ENCODE data around the gene SLC40A1.

The SLC40A1 gene

DNA sequence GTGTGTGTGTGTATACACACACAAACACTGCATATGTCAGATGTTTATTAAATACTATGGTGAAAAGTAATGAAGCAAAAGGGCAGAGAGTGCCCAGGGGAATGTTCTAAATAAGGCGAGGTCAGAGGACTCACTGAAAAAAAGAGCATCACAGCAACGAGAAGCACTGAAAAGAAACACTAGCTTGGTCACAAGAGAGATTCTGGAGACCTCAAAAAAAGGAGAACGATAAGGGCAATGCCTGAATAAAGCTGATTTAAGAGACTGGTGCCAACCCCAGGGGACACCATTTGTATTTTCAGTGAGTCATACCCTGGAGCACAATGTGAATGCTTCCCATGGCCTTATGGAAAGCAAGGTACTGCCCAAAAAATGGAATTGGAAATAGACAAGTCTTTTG is 14.5 kb downstream of the SLC40A1 start:
- DNase-seq: no peak

DNA sequence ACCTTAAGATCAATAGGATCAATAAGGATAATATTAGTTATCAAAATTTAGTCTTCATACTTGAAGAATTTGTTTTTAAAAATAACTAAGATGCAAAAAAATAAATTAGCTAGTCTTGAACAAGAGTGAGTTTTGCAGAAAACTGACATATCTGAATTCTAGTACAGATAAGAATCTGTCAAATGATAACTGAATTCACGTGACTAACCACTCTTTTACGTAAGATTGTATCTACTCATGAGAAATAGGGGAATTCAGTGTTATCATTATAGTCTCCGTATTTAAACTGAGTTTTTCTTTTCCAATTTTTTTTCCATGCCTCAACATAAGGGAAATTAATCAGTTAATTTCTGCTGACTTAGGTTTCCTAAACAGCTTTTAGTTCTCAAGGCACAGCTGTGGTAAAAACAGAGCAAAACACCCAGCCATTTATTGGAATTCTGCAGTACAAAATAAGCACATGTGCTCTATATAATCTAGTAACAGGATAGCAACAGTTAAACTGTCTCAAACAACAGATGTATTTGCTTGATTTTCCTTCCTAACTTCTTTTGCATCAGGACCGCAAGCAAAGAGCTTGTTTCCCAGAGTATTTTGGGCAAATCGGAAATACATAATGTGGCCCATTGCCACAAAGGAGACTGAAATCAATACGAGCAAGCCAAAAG is 19.1 kb downstream of the SLC40A1 start:
- no peak for DNase-seq

DNA sequence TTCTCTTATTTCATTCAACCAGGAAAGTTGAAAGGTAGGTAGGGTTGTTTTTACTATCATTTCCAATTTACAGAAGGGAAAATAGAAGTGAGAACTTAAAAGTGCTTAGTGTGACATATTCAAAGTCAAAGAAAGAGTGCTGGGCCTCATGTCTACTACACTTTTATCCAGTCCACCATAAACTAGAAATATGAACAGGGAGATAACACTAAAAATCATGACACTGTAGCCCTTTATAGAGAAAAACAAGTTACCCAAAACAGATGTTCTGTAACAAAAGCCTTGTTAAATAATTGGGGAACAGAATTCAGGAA is 20.4 kb downstream of the SLC40A1 start:
- DNase-seq: no peak

DNA sequence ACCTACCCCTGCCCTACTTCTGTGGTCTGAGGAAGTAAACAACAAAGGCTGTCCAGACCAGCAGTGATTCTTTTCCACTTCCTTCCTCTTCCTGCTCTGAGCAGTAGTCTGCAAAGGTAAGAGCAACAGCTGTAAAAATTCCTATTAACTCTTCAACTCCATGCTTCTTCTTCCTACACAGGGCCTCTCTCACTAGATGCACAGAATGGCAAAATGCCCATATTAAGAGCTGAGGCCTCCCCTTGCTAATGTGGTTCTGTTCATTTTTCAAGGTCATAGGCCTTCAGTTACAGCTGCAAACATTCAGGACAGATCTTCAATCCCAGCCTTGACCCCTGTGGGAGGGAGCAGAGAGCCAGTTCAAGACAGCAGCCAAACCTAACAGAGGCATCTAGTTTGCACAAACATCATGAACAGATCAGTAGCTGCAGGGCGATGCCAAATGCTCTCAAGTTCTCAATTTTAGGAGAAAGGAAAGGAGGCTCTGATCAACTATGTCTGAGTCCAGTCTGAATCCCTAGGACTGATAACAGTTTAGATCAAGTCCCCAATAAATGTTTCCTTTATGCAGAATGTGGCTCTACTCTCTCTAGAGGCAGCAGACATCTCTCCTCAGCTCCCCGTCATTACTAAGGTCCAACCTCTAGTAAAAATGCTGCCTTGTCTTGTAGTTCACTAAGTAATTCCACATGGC is 20.9 kb downstream of the SLC40A1 start:
- no peak for DNase-seq

DNA sequence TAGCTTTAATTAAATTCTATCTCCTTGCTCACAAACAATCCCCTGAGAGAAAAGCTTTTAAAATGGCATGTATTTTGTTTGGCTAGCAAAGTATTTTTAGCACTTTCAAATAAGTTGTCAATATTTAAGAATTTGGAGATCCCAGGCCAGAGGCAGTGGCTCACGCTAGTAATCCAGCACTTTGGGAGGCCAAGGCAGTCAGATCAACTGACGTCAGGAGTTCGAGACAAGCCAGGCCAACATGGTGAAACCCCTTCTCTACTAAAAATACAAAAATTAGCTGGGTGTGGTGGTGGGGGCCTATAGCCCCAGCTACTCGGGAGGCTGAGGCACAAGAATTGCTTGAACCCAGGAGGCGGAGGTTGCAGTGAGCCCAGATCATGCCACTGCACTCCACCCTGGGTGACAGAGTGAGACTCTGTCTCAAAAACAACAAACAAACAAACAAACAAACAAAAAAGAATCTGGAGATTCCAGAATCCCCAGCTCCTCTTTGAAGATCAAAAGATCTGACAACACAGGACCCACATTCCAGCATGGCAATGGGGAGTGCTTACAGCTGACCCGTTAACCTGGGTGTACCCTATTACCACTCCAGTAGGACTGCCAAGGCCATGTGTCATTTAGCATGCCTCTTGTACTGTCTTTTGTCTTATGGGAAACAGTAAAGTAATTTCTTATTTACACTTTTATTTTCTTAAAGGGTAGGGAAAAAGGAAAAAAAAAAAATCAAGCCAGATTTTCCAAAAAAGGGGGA is 21.9 kb downstream of the SLC40A1 start:
- no peak for DNase-seq

DNA sequence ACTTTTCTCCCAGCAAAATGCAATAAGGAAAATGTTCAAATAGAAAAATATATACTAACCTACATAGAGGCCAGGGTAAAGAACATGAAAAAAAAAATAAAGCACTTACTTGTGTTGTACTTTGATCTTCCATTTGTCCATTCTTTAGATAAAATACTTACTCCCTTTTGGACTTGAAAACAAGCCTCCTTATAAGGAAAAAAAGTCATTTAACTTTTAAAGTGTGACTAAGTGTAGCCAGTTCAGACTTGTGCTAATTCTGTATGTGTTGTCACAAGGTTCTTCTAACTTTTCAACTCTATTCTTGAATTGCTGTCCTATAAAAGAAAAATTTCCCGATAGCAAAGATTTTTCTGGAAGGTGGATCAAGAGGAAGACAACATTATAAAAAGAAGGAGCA is 23.2 kb downstream of the SLC40A1 start:
- DNase-seq: no peak

DNA sequence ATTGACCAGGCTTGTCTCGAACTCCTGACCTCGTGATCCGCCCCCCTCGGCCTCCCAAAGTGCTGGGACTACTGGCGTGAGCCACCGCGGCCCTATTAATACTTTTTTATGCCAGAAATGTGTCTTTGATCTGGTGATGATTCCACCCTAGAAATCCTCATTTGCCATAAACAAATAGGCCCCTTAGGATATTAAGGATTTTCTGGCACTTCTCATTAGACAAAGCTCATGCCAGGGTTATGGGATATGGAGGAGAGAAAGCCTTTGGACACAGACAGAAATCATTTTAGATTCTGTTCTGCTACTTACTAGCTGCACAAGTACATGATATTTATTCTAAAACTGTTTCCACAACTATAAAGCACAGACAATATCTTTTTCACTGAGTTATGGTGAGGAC is 24.1 kb downstream of the SLC40A1 start:
- DNase-seq: no peak

DNA sequence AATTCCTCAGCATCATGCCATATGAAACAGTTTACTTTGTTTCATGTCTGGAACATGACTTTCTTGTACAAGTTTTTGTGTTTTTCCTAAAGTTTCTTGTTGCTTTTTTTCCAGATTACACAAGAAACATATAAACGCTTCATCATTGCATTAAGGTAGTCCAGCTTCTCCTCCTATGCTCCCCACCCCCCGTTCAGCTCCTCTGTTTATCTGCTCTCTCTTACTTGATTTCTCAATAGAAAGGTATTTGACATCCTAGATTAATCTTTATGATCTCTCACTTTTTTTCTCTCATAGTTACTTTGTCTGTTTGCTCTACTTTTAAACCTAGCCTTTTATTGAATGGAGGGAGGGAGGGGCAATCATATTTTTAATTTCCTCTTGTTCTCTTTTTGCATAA is 25.4 kb downstream of the SLC40A1 start:
- no peak for DNase-seq

DNA sequence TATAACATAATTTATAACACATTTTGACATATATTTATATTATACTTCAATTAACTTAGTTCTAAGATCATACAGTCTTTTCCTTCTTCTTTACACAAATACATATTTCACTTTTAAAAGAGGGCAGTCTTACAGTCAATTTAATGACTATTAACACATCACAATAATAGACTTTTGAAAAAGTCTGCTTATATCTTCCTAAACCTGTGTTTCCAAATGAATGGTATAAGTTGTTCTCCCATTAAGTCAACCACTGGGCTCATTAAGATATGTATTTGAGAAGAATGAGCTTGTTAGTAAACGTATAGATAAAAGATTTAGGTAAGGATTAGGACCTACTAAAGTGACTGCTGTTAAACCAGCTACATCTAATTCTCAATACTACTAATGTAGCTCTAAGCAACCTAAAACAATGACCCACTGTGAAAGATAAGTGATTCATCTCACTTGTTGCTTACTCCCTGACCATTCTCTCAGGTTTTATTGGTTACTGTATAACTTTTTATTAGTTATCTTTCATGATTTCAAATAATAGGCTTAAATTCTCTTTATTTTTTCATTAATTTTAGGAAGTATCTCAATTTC is 27.0 kb downstream of the SLC40A1 start:
- no peak for DNase-seq

DNA sequence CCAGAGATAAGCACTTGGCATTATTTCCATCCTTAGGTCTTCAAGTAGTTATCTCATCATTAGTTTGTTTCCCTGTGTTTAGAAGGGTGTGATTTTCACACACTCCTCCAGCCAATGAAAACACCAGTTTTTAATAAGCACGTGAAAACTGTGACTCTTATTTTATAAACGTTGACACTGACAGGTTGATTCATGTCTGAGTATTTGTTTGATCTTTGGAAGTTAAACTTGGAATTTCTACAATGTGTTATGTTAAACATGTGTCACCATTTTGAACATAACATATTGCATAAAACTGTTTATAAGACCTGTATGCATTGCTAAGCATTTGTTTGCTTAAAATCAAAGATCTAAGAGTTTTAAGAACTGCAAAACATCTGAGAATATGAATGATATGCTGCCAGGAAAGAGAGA is 27.6 kb downstream of the SLC40A1 start:
- no peak for DNase-seq

DNA sequence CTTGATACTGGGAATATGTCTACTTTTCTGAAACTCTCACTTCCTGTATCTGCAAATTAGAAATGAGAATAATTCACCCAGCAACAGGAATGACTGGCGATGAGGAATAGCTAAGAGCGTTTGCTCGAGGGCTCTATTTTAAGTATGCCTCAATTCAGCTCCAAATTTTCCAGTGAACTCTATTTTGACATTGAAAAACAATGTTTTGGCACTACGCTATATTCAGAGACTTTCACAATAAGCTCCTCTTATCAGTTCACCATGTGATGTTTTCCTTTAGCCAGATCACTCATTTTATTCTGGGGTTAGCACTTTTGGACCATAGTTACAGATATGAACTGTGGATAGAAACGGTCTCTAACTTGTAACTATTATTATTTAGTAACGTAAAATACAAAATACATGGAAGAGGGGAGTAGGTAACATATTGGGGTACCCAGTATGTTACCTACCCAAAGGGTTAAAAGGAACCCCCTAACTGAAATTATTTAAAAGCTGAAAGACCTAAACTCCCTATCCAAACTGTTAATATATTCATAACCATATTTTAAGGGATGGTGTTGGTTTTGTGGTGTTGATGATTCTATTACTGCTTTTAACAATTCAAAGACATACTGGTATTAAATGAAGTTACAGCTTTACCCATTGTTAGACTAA is 28.1 kb downstream of the SLC40A1 start:
- DNase-seq: no peak

DNA sequence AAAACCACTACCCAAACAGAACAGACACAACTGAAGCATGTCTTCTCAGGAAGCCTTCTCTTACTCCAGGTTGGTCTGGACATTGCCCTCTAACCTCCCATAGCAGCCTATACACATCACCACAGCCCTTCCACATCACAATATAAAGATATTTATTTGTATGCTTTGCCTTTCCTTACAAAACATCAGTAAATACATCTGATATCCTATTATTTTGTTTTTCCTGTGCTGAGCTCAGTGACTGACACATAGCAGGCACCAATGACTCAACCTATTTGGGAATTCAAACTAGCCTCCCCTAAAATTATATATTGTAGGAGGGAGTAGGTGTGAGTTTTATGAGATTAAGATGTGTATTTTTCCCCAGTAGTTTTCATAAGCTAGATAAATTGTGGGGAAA is 28.8 kb downstream of the SLC40A1 start:
- DNase-seq: no peak

DNA sequence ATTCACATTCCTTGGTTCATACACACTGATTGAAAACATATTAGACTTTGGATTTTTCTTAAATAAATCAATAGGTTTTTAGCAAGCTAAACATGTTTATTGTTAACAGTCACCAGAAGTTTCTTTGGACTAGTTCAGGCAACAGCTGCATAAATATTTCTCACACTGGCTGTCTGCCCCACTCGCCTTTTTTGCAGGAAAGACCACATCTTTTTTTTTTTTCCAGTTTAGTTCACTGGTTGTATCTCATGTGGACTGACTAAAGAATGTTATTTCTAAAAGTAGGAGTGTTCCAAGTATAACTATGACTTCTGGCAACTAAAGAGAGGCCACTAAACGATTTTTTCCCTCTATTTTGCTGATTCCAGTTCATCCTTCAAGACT is 31.1 kb downstream of the SLC40A1 start:
- DNase-seq: no peak

DNA sequence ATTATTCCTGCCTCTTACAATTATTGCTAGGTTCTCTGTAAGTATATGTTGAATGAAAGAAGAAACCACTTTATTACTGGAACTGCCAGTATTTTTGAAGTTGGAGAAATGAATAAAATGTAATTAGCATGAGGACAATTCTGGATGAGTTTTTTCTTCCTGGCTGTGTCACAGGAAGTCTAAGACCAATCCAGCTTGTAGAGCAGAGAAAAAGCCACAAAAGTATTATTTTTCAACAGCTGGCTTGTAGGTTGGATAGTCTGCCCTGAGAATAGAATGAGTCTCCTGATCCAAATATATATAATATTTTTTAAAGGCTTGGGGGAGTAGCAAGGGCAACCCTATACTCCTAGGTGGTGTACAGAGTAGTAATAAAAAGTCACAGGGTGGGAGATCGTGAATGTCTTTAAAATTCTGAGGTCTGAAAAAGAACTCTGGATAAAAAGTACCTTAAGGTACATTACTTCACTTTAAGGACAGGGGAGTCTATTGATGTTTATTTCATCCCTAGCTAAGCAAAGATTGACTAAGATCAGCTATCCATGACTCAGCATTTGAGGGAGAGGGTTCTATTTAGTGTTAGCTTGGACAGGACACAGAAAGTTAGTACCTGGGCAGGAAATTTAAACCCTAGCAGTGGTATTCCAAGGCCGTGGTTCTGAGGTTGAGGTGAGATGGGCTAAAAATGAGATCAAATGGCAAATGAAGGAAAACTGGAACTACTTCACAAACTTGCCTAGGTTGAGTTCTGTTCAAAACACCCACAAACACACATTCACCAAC is 31.7 kb downstream of the SLC40A1 start:
- no peak for DNase-seq

DNA sequence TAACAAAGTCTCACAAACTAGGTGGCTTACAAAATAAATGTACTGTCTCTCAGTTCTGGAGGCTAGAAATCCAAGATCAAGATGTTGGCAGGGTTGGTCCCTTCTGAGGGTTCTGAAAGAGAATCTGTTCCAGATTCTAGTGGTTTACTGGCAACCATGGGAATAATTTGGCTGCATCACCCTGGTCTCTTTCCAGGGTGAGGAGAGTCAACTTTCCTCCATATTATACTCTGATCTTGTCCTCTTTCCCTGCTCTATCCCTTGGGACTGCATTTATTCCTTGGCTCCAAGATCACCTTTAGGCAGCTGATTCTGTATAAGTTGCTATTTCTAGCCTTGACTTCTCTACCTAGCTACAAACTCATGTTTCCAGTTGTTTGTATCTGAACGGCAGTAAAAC is 35.2 kb downstream of the SLC40A1 start:
- no peak for DNase-seq

DNA sequence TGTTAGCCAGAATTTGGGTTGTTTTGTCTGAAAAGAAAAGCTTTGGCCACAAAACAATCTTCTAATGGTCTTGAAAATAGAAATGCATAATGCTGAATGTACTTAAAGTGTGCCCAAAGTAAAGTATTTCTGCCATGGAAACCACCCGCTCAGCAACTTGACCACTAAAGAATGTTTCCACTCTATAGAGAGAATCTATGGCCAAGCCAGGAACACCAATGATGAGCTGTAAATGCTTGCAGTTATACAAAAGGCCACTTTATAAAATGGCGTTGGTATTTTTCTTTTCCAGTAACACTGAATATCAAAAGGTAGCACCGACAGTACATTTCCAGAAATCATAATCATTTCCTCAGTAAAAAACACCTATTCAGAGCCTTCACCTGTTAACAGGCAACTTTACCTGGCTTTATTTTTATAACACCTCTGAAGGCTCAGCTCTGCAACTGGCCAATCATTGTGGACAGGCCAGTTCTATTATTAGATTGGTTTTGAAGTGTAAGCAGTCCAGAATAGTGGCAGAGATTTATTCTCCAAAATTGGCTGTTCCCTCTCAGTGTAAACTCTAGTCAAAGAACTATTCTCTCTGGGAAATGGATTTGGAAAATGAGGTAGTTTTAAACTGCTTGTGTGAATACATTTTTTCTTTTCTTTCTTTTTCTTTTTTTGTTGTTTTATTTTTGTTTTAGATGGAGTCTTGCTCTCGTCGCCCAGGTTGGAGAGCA is 36.1 kb downstream of the SLC40A1 start:
- DNase-seq: no peak

DNA sequence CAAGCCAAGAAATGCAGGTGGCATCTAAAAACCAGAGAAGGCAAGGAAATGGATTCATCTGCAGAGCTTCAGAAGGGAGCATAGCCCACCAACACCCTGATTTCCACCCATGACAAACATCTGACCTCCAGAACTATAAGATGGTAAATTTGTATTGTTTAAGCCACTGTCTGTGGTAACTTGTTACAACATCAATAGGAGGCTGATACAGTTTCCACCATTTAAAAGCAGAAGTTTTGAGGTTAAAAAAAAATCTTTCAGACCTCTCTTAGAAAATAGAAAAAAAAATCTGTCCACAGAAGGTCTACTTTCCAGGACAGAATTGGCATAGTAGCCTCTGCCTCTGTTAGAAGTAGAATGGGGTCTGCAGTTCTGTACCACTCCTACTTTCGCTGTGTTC is 37.2 kb downstream of the SLC40A1 start:
- no peak for DNase-seq

DNA sequence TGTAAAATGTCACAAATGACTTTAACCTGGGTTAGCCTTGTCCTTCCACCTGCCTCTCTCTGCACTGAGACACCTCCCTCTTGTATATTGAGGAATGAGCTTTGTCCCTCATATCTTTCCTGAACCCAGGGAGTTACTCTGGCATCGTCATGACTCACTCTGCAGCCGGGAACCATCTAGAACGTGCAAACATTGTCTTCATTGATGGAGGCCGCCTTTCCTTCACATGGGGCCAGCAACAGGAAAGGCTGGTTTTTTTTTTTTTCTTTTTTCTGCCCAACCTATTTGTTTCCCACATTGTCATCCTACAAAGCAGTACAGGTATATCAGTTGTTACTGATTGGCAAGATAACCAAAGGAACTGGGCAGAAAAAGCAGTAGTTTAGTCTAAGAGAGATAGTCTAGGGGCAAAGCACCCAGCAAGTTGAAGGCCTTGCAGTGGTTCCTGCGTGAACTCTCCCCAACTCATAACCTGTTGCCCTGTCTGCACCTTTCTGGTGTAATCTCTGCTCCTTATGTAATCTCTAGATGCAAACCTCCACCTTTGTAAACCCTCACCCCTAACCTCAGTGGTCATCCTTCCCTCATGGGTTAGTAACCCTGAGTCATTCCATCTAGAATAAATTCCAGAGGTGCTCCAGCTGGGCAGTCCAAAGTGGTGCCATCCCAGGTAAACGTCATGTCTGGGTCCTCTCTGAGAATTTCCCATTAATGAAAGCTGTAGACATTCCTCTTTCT is 38.3 kb downstream of the SLC40A1 start:
- no peak for DNase-seq

DNA sequence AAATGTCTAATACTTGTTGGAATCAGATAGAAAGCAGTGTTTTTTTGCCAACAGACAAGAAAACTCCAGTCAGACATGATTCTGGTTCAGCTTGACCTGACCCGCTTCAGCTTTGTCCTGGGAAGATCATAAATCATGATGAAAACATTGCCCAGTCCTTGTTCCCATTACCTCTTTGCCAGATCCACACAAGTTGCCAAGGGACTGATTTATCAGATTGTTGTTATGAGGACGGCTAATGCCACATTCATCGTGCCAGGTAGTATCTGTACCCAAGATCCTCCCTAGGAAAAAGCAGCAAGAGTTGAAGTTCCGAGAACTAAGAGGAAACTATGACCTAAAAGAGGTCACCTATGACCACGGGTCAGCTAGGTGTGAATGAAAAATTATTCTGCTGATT is 39.0 kb downstream of the SLC40A1 start:
- DNase-seq: no peak

DNA sequence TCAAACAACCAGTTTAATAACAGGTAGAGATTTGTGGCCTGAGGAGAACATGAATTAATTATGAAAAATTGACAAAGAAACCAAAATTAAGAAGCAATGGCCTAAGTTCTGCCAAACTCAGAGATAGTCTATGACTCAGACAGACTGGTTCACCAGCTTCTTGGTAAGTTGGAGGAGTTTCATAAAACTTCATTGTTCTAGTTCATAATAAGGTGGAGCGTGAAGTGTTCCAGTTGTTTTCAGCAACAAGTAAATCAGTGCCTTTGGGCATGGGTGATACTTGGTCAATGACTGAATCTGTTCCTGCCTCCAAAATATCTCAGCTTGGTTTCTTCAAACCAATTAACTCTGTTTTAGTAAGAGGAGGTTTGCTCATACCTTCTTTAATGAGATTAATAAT is 40.0 kb downstream of the SLC40A1 start:
- no peak for DNase-seq

DNA sequence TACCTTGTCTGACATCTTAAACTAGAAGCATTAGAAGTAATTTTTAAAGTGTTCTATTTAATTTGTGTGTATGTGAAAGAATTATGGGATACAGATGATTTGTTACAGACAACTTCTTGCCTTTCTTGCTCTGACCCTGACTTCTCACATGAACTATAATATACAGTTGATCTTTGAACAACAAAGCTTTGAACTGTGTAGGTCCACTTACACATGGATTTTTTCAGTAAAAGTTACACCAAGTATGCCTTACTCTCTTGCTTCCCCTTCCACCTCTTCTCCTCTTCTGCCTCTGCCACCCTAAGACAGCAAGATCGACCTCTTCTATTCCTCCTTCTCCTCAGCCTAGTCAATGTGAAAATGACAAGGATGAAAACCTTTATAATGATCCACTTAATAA is 42.2 kb downstream of the SLC40A1 start:
- no peak for DNase-seq

Measured in T-helper 9 cell (primary cell).